OCI-LY7 (cell line): ENCODE results near the gene LEFTY2.
"Not testable (repeated sequence)": the region's sequence is repeated elsewhere in the genome, so short reads cannot be mapped to it uniquely, and the experiment has no call there.

Source experiments
- CTCF ChIP-seq: fragments of 200-600 bp; sonication (generic); conservative IDR thresholded peaks from 2 replicates; pipeline ENCODE4 v1.5.1; 2014; ENCODE audit warnings: mild to moderate bottlenecking, antibody characterized with exemption, low read length, moderate library complexity, mixed read lengths
- EZH2phosphoT487 ChIP-seq: fragments of 200-600 bp; sonication (generic); IDR thresholded peaks from 2 replicates; pipeline ENCODE4 v1.6.1; 2018; ENCODE audit warnings: low read depth, borderline replicate concordance, mild to moderate bottlenecking, mixed run types, antibody characterized with exemption, low read length, moderate library complexity, mixed read lengths

GRCh38 chr1:225975146-225975545, 34.1 kb upstream of the LEFTY2 start:
- TF ChIP-seq CTCF, EZH2phosphoT487: not testable (repeated sequence)
